Gastrocnemius medialis (tissue), 4 donors: ENCODE results near the gene MEGF9.

Source experiments
- POLR2A ChIP-seq, 2 donors: fragments of 450-650 bp; IDR thresholded peaks; one replicate each; pipeline ENCODE4 v1.6.1; 2017; ENCODE audit warnings: antibody characterized with exemption in 2 of 2, mild to moderate bottlenecking in 2 of 2, moderate library complexity in 2 of 2
- TF ChIP-seq, protein P1 (sequence below), 5 experiments: fragments of 450-650 bp in 3 of 5; fragments of 200-600 bp in 2 of 5; sonication (generic) in 2 of 5; IDR thresholded peaks in 4 of 5; conservative IDR thresholded peaks in 1 of 5; 1 replicate in 4 of 5; 2 replicates in 1 of 5; pipeline ENCODE4 v1.5.1; 2016 to 2019; ENCODE audit warnings: antibody characterized with exemption in 5 of 5, mild to moderate bottlenecking in 3 of 5, moderate library complexity in 3 of 5

DNA sequence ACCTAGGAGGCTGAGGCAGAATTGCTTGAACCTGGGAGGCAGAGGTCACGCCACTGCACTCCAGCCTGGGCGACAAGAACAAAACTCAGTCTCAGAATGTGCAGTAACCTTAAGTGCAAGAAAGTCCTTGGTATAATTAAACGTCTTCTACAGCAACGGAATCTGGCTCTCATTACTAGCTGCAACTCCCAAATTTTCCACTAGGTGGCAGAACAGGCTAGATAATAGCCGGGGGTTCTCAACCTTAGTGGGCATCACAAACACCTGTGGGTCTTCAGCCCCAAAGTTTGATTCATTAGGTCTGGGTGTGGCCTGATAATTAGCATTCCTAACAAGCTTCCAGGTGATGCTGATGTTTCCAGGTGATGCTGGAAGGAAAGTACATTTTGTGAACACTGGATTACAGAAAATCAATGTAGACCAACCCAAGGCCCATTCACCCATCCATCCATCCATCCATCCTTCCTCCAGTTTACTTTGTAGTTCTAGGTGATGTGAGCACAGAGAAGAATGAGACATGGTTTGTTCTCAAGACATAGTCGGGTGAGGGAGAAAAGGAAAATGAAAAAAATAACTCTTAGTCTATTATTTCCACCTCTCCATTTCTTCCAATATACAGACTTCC, 41.7 kb upstream of the MEGF9 start:
- TF ChIP-seq, protein P1, sequence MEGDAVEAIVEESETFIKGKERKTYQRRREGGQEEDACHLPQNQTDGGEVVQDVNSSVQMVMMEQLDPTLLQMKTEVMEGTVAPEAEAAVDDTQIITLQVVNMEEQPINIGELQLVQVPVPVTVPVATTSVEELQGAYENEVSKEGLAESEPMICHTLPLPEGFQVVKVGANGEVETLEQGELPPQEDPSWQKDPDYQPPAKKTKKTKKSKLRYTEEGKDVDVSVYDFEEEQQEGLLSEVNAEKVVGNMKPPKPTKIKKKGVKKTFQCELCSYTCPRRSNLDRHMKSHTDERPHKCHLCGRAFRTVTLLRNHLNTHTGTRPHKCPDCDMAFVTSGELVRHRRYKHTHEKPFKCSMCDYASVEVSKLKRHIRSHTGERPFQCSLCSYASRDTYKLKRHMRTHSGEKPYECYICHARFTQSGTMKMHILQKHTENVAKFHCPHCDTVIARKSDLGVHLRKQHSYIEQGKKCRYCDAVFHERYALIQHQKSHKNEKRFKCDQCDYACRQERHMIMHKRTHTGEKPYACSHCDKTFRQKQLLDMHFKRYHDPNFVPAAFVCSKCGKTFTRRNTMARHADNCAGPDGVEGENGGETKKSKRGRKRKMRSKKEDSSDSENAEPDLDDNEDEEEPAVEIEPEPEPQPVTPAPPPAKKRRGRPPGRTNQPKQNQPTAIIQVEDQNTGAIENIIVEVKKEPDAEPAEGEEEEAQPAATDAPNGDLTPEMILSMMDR (IDR thresholded peaks at IDR 0.05 in 4 of 5, conservative IDR thresholded peaks at IDR 0.05 in 1 of 5) = peak; percentile 74 to 86 (median 86)
- TF ChIP-seq POLR2A (IDR thresholded peaks at IDR 0.05) = no peak
